ENCODE results near the gene NKIRAS1. TPM values are rescaled to one million over a fixed set of nuclear protein-coding genes. Genes with fewer than 3 reads are reported as not detected.
"Not testable (repeated sequence)": the region's sequence is repeated elsewhere in the genome, so short reads cannot be mapped to it uniquely, and the experiment has no call there.

The NKIRAS1 gene
- total and polyA plus RNA-seq, 2 of the 8 experiments (the other 6 are each of a cell fraction or from before 2014, with no cell fraction given): 3.4 to 7.0 TPM

GRCh38 chr3:23912335-23912734 lies 4.5 kb downstream of the NKIRAS1 start:
- not testable (repeated sequence) for H2AFZ ChIP-seq (ENCODE audit: low read length); H3K4me3 ChIP-seq (ENCODE audit: extremely low read depth in 1 of 4, insufficient read depth in 2 of 4, low read depth in 3 of 4, low read length in 4 of 4); H3K23ac ChIP-seq (ENCODE audit: insufficient read length); H4K91ac ChIP-seq (replicated peaks; ENCODE audit: insufficient read length, low read length); H2BK20ac ChIP-seq (ENCODE audit: low read length); H3K4me2 ChIP-seq (ENCODE audit: insufficient read depth in 1 of 2, low read depth in 2 of 2, low read length in 2 of 2); H3K79me1 ChIP-seq (ENCODE audit: low read depth, low read length); H3K9ac ChIP-seq (replicated peaks in 1 of 4; ENCODE audit: extremely low read depth in 1 of 4, low read depth in 3 of 4, low read length in 3 of 4); H3K9me3 ChIP-seq (ENCODE audit: insufficient read depth in 2 of 2, low read depth in 1 of 2, low read length in 1 of 2); H4K5ac ChIP-seq (ENCODE audit: insufficient read length, low read depth, low read length); H3K27me3 ChIP-seq (replicated peaks in 1 of 4; ENCODE audit: control insufficient read depth in 3 of 4, extremely low read depth in 1 of 4, insufficient read depth in 3 of 4, low read length in 3 of 4); H2BK15ac ChIP-seq (ENCODE audit: low read length); H3K18ac ChIP-seq (ENCODE audit: extremely low read depth, low read length); H2BK12ac ChIP-seq (ENCODE audit: low read depth, low read length); H3K56ac ChIP-seq (replicated peaks; ENCODE audit: insufficient read length, low read depth, low read length); H2BK120ac ChIP-seq (replicated peaks; ENCODE audit: low read depth, low read length); H2BK5ac ChIP-seq (ENCODE audit: low read depth, low read length); FAIRE-seq; H3K4me1 ChIP-seq (replicated peaks in 1 of 4; ENCODE audit: control insufficient read depth in 3 of 4, insufficient read depth in 4 of 4, low read length in 3 of 4); H3K4ac ChIP-seq (replicated peaks; ENCODE audit: insufficient read length, low read depth, low read length); DNase-seq (ENCODE audit: low read depth in 1 of 2, low spot score in 2 of 2); H3K14ac ChIP-seq (ENCODE audit: insufficient read length); H2AK5ac ChIP-seq (ENCODE audit: low read depth, low read length); H3K27ac ChIP-seq (ENCODE audit: low read depth, low read length); H4K20me1 ChIP-seq (replicated peaks in 1 of 2; ENCODE audit: control insufficient read depth in 1 of 2, insufficient read depth in 2 of 2, low read length in 2 of 2); H4K8ac ChIP-seq (ENCODE audit: extremely low read depth, insufficient read depth, low read length)
- CTCF ChIA-PET (ENCODE audit: partially characterized antibody): interaction anchor here (2.3 kb wide), 1 partner anchor 24 kb away, joined by 6 read pairs; no protein-coding TSS in a partner anchor
- peaks cover 12% of the 10 kb centered on the region for H3K23me2 ChIP-seq (ENCODE audit: low read depth, low read length)
- WGBS, 2 experiments (ENCODE audit: extremely low coverage in 1 of 2, insufficient coverage in 1 of 2, insufficient read length in 1 of 2, insufficient replicate concordance in 2 of 2, low coverage in 1 of 2, low lambda C conversion rate in 2 of 2, missing lambda C conversion rate in 1 of 2): 87% methylated on average over 3 of the region's 3 CpGs; no CpG with 5 or more reads in 1 of the 2 experiments
- POLR2A ChIA-PET (ENCODE audit: partially characterized antibody): interaction anchor here (1.5 kb wide), 1 partner anchor 20 kb away, joined by 3 read pairs; no protein-coding TSS in a partner anchor
- peaks cover 0 to 41% of the 10 kb centered on the region in 2 experiments; a peak in 3 of 4 replicates for H3K79me2 ChIP-seq (ENCODE audit: control insufficient read depth in 1 of 2, insufficient read depth in 2 of 2, low read length in 2 of 2)
- peaks cover 0 to 17% (median 6%) of the 10 kb centered on the region in 4 experiments; a peak in 4 of 8 replicates for H3K36me3 ChIP-seq (ENCODE audit: control insufficient read depth in 2 of 4, insufficient read depth in 4 of 4, low read length in 3 of 4)

Measured in H1 (cell line).